HEK293T (cell line): Measurements from ENCODE around the gene TCIRG1.

Experiments used
- BHLHE40 ChIP-seq: fragments of 450-650 bp; IDR thresholded peaks from 2 replicates; pipeline ENCODE4 v1.6.1; 2016; ENCODE audit warnings: mild to moderate bottlenecking, moderate library complexity, borderline replicate concordance
- SP1 ChIP-seq: fragments of 450-650 bp; IDR thresholded peaks from 2 replicates; pipeline ENCODE4 v1.6.1; 2017

DNA sequence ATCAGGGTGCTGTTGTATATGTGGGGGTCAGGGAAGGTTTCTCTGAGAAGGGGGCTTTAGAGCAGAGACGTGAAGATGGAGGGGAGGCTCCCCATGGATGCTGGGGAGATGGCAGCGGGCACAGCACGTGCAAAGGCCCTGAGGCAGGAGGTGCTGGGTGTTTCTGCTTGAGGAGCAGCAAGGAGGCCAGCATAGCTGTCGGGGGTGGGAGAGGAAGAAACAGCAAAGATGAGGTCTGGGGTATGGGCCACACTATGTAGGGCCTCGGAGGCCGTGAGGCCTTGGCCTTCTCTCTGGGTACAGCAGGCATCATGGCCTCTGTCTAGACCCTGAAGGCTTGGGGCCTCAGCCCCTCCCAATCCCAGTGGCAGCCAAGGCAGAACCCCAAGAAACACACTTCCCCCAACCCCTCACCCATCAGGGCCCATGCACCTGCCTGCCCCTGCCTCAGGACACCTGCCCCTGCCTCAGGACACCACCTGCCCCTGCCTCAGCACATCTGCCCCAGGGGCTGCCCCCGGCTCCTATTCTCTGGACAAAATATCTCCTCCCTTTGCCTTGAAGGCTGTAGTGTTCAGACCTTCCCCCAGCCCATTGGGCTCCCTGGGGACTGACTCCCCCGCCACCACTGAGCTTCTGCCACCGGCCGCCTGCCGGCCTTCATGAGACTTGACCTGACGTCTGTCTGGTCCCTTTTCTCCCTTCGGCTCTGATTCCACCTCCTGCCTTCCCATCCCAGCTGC lies 22.5 kb upstream of the TCIRG1 start:
- no peak for TF ChIP-seq BHLHE40
- TF ChIP-seq SP1, result no peak
